Endothelial cell of umbilical vein (primary cell): ENCODE results near the gene ERAL1. TPM values are rescaled to one million over a fixed set of nuclear protein-coding genes. Genes with fewer than 3 reads are reported as not detected.

Experiments used
- BruUV-seq: library from RNA; stranded (reverse); fragments of 400-500 nt; replicated peaks from 2 replicates; lab custom pipeline; 2021; lab: Mats Ljungman, UMichigan
- CTCF ChIA-PET: fragments of 300-600, 350-600 bp; sonication (Branson Sonifier 250); formaldehyde crosslinking; loops from one replicate; lab custom pipeline; 2021; ENCODE audit warnings: antibody characterized with exemption, inconsistent platforms; lab: Charles Lee
- POLR2A ChIA-PET: fragments of 300-600, 350-600 bp; sonication (Branson Sonifier 250); formaldehyde crosslinking; loops from one replicate; lab custom pipeline; 2021; ENCODE audit warnings: antibody characterized with exemption, inconsistent platforms; lab: Charles Lee
- DNase-seq: peaks from one replicate; pipeline ENCODE4 v3.0.0-alpha.2; 2011; ENCODE audit warnings: low read depth, low spot score
- FAIRE-seq: peaks from 2 replicates; lab custom pipeline; 2011; peaks lifted over from hg19 to GRCh38; lab: Jason Lieb, UNC
- H2AFZ ChIP-seq: 2 replicates; pipeline ENCODE4 v1.6.0; 2012; ENCODE audit warnings: low read depth, low read length, control low read depth, inconsistent platforms
- H3K27ac ChIP-seq: 2 replicates; pipeline ENCODE4 v1.5.1; 2011; ENCODE audit warnings: low read depth, mild to moderate bottlenecking, control low read depth, low read length, moderate library complexity; ENCODE audit not compliant: insufficient read depth
- H3K27me3 ChIP-seq, 2 experiments: 2 replicates each; pipeline versions ENCODE4 v1.6.0 to v1.6.1; 2011; ENCODE audit warnings: low read length in 2 of 2, mixed read lengths in 1 of 2; ENCODE audit not compliant: control insufficient read depth in 2 of 2, insufficient read depth in 2 of 2
- H3K36me3 ChIP-seq, 2 experiments: 2 replicates in 1 of 2; 3 replicates in 1 of 2; pipeline ENCODE4 v1.5.1; 2011; ENCODE audit warnings: low read length in 2 of 2, mild to moderate bottlenecking in 1 of 2, moderate library complexity in 1 of 2; ENCODE audit not compliant: control insufficient read depth in 2 of 2, insufficient read depth in 2 of 2; ENCODE audit errors: extremely low read depth in 1 of 2
- H3K4me1 ChIP-seq: 3 replicates; pipeline ENCODE4 v1.5.1; 2011; ENCODE audit warnings: mild to moderate bottlenecking, low read length; ENCODE audit not compliant: control insufficient read depth, insufficient read depth; ENCODE audit errors: extremely low read depth
- H3K4me2 ChIP-seq: 2 replicates; pipeline ENCODE4 v1.6.1; 2011; ENCODE audit warnings: low read length, control low read depth, mixed read lengths; ENCODE audit not compliant: insufficient read depth
- H3K4me3 ChIP-seq, 3 experiments: fragments of 200-600 bp in 1 of 3; sonication (generic), shearing (Covaris generic) in 1 of 3; replicated peaks in 1 of 3; 2 replicates each; pipeline ENCODE4 v1.5.1; 2011 to 2016; ENCODE audit warnings: control low read depth in 3 of 3, low read length in 3 of 3, mild to moderate bottlenecking in 2 of 3, inconsistent platforms in 1 of 3, low read depth in 1 of 3, moderate library complexity in 1 of 3; ENCODE audit not compliant: insufficient read depth in 1 of 3
- H3K79me2 ChIP-seq: 2 replicates; pipeline ENCODE4 v1.6.0; 2012; ENCODE audit warnings: low read length, inconsistent platforms; ENCODE audit not compliant: control insufficient read depth, insufficient read depth
- H3K9ac ChIP-seq: replicated peaks from 2 replicates; pipeline ENCODE3; 2011; ENCODE audit warnings: low read length, control low read depth; ENCODE audit not compliant: insufficient read depth; ENCODE audit errors: extremely low read depth
- H3K9me1 ChIP-seq: replicated peaks from 3 replicates; pipeline ENCODE4 v1.6.0; 2011; ENCODE audit warnings: mild to moderate bottlenecking, low read length; ENCODE audit not compliant: control insufficient read depth, insufficient read depth; ENCODE audit errors: extremely low read depth
- H3K9me3 ChIP-seq: replicated peaks from 2 replicates; pipeline ENCODE4 v1.5.1; 2012; ENCODE audit warnings: low read length, inconsistent platforms; ENCODE audit not compliant: control insufficient read depth, insufficient read depth
- H4K20me1 ChIP-seq: replicated peaks from 2 replicates; pipeline ENCODE3; 2011; ENCODE audit warnings: mild to moderate bottlenecking, low read length; ENCODE audit not compliant: control insufficient read depth, insufficient read depth; ENCODE audit errors: extremely low read depth
- EZH2 ChIP-seq: IDR thresholded peaks from 2 replicates; pipeline ENCODE4 v1.6.1; 2012; ENCODE audit warnings: borderline replicate concordance, low read depth, mild to moderate bottlenecking, moderate library complexity, low read length, inconsistent platforms; ENCODE audit not compliant: severe bottlenecking
- FOS ChIP-seq: IDR thresholded peaks from 2 replicates; pipeline ENCODE4 v1.6.1; 2011; ENCODE audit warnings: mild to moderate bottlenecking, low read length, moderate library complexity, borderline replicate concordance; ENCODE audit not compliant: insufficient read depth
- GATA2 ChIP-seq: IDR thresholded peaks from 2 replicates; pipeline ENCODE4 v1.7.0; 2011; ENCODE audit warnings: low read depth, mild to moderate bottlenecking, moderate library complexity, mixed read lengths, low read length; ENCODE audit not compliant: insufficient read length, insufficient read depth
- JUN ChIP-seq: IDR thresholded peaks from 2 replicates; pipeline ENCODE4 v1.6.1; 2011; ENCODE audit warnings: borderline replicate concordance, low read depth; ENCODE audit not compliant: insufficient read length, insufficient read depth
- MYC ChIP-seq: IDR thresholded peaks from one replicate; pipeline ENCODE4 v1.6.1; 2011; ENCODE audit warnings: mild to moderate bottlenecking, low read depth, low read length
- POLR2A ChIP-seq: IDR thresholded peaks from 2 replicates; pipeline ENCODE4 v1.6.1; 2012; ENCODE audit warnings: low read depth, mild to moderate bottlenecking, control low read depth, low read length
- POLR2AphosphoS5 ChIP-seq: IDR thresholded peaks from 2 replicates; pipeline ENCODE4 v1.6.1; 2012; ENCODE audit warnings: low read depth, mild to moderate bottlenecking, control low read depth, low read length, moderate library complexity; ENCODE audit not compliant: insufficient read depth
- dilution Hi-C: fragments of 300-500 bp; cut with MboI; formaldehyde crosslinking; loops from one replicate; pipeline ENCODE4 v1.15.0; 2019; ENCODE audit warnings: low sequenced_read_pairs; ENCODE audit not compliant: extremely low pct_ligation_motif_present
- intact Hi-C: fragments of 100-400 bp; cut with micrococcal nuclease; formaldehyde crosslinking; loops from one replicate; pipeline ENCODE4 v1.10.0; 2022
- polyA plus RNA-seq, 4 experiments: library from polyadenylated mRNA; depleted of rRNA in 3 of 4; stranded (reverse) in 3 of 4; unstranded in 1 of 4; fragments of >200 nt; gene quantifications; 2 replicates each; pipeline versions ENCODE4 v1.2.1 to v1.2.3, GENCODE V29; 2011 to 2012; ENCODE audit warnings: missing spikeins in 1 of 4
- total RNA-seq: library from RNA; stranded (reverse); gene quantifications from 2 replicates; pipeline ENCODE4 v1.2.3, GENCODE V29; 2021
- TF ChIP-seq, protein P1 (sequence below), 2 donors: IDR thresholded peaks; 1 replicate in 1 of 2; 2 replicates in 1 of 2; pipeline ENCODE4 v1.5.1; 2011; ENCODE audit warnings: low read length in 2 of 2, mild to moderate bottlenecking in 2 of 2, moderate library complexity in 2 of 2, control low read depth in 1 of 2, inconsistent platforms in 1 of 2, low read depth in 1 of 2; ENCODE audit not compliant: insufficient read depth in 1 of 2; ENCODE audit errors: extremely low read depth in 1 of 2
- TF ChIP-seq, protein P2 (sequence below): IDR thresholded peaks from 2 replicates; pipeline ENCODE4 v1.6.1; 2011; ENCODE audit not compliant: insufficient read depth, insufficient read length

ERAL1 gene
- total and polyA plus RNA-seq, 2 donors (not counting 3 experiments of a cell fraction or from before 2014, with no cell fraction given): 58.0 to 86.6 TPM

DNA sequence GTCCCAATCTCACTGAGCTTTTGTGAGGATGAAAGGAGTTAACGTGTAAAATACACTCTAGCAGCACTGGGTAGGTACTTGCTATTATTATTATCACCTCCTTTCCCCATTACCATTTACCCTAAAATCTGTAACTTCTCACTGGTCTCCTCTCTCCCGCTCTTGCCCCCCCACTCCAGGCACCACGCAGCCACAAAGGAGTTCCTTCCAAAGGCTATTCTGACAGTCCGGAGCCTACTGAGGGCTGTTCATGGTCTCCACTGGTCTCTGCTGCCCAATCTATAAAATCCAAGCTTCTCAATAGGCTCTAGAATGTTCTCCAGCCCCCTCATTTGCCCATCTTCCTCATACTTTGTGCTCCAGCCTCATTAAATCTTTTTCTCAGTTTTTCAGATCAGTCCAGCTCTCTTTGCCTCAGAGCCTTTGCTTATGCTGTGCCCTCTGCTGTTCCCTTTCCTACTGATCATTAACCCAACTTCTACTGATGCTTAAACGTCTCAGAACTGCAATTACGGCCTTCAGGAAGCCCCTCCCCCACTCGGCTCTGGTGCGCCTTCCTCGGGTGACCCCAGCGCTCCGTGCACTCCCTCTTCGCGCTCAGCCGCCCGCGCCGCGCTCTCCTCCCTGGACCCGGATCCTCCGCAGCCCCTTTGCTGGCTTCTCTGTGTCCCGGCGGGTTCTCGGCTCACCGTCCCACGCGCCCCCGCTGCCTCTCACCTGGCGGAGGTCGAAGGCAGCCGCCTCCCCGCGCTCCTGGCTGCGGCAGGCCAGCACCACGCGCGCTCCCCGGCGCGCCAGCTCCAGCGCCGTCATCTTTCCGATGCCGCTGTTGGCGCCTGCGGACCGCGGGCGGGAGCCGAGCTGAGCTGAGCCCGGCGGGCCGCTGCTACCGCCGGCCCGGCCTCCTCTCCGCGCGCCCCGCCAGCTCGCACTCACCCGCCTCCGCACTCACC lies 47.3 kb downstream of the ERAL1 start:
- H3K27ac ChIP-seq: peak overlapping the region; percentile 15
- H4K20me1 ChIP-seq: no peaks in the 10 kb centered on the region
- FAIRE-seq (peak; percentile 77), DNase-seq (no peak)
- H3K9me1 ChIP-seq: no peaks in the 10 kb centered on the region
- peak overlapping the region; percentile 92 for H3K4me2 ChIP-seq
- H3K9ac ChIP-seq: peak overlapping the region; percentile 62
- BruUV-seq: no TSS peak
- peaks cover 1 to 11% of the 10 kb centered on the region in 2 experiments for H3K36me3 ChIP-seq
- dilution Hi-C loops (no loop called here), intact Hi-C loops (loop anchor here (2.0 kb wide), 2 partner anchors 53 to 175 kb away; partner anchors contain the start of gene TLCD1)
- CTCF ChIA-PET: interaction anchor here (0.6 to 2.6 kb wide), 20 partner anchors 9 to 215 kb away, joined by 3 to 25 read pairs (median 6); partner anchors contain the start of genes FAM222B, PROCA1 and TLCD1
- peak overlapping the region; percentile 45 to 67 (median 59) for H3K4me3 ChIP-seq
- peaks cover 17% of the 10 kb centered on the region for H3K4me1 ChIP-seq
- POLR2A ChIA-PET: interaction anchor here (0.5 to 1.4 kb wide), 2 partner anchors 9 to 79 kb away, joined by 3 to 4 read pairs; no protein-coding TSS in a partner anchor
- TF ChIP-seq, protein P1, sequence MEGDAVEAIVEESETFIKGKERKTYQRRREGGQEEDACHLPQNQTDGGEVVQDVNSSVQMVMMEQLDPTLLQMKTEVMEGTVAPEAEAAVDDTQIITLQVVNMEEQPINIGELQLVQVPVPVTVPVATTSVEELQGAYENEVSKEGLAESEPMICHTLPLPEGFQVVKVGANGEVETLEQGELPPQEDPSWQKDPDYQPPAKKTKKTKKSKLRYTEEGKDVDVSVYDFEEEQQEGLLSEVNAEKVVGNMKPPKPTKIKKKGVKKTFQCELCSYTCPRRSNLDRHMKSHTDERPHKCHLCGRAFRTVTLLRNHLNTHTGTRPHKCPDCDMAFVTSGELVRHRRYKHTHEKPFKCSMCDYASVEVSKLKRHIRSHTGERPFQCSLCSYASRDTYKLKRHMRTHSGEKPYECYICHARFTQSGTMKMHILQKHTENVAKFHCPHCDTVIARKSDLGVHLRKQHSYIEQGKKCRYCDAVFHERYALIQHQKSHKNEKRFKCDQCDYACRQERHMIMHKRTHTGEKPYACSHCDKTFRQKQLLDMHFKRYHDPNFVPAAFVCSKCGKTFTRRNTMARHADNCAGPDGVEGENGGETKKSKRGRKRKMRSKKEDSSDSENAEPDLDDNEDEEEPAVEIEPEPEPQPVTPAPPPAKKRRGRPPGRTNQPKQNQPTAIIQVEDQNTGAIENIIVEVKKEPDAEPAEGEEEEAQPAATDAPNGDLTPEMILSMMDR (IDR thresholded peaks at IDR 0.05; ENCODE audit: extremely low read depth in 1 of 2, insufficient read depth in 1 of 2, low read depth in 1 of 2, low read length in 2 of 2): no peak
- TF ChIP-seq EZH2: no peak
- TF ChIP-seq, protein P2, sequence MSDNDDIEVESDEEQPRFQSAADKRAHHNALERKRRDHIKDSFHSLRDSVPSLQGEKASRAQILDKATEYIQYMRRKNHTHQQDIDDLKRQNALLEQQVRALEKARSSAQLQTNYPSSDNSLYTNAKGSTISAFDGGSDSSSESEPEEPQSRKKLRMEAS: no peak
- TF ChIP-seq GATA2: no peak
- TF ChIP-seq MYC: no peak
- no peak for TF ChIP-seq JUN
- TF ChIP-seq POLR2AphosphoS5: no peak
- TF ChIP-seq FOS: no peak
- no peak for TF ChIP-seq POLR2A
- H2AFZ ChIP-seq: peak overlapping the region; percentile 85
- H3K27me3 ChIP-seq: no peaks in the 10 kb centered on the region
- H3K9me3 ChIP-seq: no peaks in the 10 kb centered on the region
- H3K79me2 ChIP-seq: no peaks in the 10 kb centered on the region
